Stimulated activated CD8-positive, alpha-beta memory T cell treated with anti-CD3 and anti-CD28 coated beads, Interleukin-2, amount 100 ng/mL, for 1 hour (primary cell): ENCODE data around the gene MACF1.

ENCODE experiments used
- DNase-seq, 2 donors: peaks; one replicate each; pipeline ENCODE4 v3.0.0-alpha.2; 2020; ENCODE audit warnings: low read depth in 2 of 2

MACF1 gene

DNA sequence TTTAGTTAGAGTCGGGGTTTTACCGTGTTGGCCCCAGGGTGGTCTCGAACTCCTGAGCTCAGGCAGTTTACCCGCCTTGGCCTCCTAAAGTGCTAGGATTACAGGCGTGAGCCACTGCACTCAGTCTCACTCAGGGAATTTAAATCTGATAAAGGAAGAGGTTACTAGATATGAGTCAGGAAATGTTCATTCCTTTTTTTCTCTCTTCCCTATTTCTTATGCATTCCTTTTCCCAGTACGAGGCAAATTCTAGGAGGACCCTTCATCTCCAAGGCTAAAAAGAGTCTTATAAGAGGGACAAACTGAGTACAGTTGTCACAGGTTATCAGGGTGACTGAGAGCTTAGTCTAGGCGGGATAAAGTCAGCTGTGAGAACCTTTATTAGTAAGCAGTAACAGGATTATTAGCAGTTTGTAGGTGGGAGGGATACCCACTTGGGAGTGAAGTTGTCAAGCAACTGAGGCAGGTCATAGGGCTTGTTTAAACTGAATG is 9.1 kb downstream of the MACF1 start:
- DNase-seq, result no peak

DNA sequence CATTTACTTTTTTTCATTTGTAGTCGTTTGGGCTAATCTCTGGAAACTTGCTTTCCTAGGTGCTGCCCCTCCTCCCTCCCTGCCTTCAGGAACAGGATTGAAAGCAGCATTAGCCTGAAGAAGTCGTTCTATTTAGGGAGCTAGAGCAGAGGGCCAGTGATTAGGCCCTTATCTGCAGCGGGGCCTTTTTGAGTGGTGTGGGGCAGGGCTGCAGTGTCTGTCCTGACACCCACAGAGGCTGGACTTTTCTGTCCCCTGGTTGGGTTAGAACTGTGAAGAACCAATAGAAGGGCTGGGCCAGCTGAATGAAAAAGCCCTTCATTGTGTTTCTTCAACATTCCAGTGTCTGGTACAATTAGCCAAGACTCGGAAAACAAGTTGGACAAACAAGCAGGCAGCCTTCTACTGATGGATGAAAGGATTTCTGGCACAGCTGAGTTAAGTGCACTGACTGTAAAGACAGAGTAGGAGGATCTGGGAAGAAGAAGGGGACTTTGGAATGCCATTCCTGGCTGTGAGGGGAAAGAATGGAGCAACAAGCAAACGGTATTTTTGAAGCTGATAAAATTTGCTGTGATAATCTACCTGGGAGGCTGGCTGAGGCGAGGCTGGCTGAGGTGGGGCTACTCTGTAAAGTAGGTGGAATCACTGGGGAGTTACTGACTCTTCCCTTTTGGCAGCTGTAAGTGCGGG is 9.7 kb downstream of the MACF1 start:
- no peak for DNase-seq

DNA sequence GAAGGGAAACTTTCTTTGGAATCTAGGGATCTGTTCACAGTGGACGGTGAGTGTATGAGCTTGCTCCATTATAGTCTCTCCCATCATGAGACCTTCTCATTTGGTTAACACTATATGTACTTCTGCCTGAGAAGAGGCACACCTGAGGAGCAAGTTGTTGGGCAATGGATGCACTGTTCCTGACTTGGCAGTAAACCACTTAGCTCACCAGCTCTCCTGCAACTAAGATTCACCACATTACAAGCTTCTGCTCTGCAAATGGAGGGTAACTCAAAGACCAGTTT is 10.2 kb downstream of the MACF1 start:
- DNase-seq, result no peak

DNA sequence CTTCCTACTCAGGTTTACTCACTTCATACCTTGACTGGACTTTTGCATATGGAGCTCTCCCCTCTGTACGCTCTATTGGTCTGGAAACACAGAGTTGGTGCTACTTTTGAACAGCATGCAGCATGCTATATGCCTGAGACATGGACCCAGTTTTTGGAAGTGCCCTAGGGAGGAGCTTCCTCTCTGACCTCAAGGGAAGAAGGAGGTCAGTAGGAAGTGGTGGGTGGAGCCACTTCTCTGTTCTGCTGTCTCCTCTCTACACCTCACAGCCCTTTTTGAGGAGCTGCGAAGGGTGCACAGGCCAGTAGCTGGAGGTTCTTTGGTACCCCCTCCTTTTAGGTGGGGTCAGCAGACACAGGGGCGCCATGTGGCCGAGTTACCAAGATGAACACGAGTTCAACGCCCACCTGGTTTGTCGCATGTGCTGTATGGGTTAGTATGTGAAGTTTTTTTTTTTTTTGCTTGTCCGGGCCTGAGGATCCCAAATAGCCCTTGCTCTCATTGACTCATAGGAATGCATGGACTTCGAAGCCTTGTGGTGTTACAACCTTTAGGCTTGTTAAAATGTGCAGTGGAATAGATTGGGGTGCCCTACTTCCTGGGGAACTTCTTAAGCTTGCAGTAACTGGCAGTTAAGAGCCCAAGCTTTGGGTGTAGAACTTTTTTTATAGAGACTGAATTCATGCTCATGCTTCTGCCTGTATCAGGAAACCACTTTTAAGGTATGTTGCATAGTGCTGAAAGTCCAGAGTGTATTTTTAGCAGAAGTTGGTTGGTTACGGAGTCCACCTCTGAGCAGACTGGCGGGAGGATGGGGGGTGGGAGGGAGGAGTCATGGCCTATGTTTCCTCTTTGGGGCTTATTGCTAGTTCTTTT is 10.7 kb downstream of the MACF1 start:
- DNase-seq, result no peak

GRCh38 chr1:39216771-39217170 is 12.3 kb downstream of the MACF1 start:
- DNase-seq, result no peak

DNA sequence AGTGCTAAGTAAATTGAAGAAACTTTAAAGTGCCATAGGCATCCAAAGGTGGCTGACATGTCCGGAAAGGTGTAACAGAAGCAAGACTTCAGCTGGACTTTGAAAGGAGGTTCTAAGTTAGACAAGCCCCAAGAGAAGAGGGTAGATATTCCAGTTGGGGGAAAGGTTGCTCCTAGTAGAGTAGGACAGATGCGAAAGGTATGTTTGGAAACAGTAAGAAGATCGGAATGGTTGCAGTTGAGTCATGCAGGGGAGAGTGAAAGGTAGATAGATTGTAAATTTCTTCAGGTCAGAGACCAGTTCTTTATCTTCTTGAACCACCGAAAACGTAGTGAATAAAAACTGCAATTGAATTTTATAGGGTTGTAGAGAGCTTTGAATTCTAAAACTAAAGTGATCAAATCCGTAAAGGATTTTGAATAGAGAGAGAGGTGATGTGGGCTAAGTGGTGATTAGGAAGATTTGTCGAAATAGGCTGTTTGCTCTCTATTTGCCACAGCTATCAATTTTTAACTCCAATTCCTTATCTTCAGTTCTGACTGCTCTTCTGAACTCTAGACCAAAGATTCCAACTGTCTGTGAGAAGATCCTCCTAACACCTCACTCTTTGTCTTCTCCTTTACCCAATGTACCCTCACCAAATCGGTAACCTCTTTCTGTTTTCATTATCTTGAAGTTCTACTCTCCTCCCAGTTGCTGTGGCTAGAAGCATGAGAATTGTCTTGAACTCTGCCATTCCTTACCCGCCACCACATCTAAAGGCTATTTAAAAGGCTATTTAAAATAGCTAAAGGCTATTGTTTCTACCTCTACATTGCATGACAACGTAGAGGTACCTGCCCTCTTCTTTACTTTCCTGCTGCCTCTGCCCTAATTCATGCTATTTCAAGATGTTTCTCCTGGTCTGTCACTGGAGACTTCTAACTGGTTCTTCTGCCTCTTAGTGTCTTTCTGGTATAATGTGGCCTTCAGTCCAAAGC is 16.7 kb downstream of the MACF1 start:
- DNase-seq, result no peak

DNA sequence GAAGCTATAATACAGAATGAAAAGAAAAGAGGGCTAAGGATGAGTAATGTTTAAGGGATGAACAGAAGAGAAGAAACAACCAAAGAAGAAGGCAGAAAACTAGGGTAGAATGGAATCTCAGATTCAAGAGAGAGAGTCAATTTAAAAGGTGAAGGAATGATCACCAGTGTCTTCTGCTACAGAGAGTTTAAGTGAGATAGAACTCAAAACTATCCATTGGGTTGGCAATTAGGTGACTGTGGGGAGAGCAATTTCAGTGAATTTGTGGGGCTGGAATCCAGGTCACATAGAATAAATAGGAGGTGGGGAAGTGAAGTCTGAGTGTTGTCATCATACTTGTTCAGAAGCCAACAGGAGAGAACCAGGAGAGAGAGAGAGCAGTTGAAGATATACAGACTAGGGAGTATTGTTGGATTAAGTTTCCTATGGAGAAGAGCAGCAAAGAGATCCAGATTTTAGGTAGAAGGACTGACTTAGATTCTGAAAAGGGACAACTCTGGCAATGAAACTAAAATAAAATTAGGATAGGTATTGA is 19.9 kb downstream of the MACF1 start:
- no peak for DNase-seq

- no peak for DNase-seq
Observed at GRCh38 chr1:39226836-39227235, 22.3 kb downstream of the MACF1 start.

GRCh38 chr1:39228252-39228651 is 23.8 kb downstream of the MACF1 start:
- no peak for DNase-seq

DNA sequence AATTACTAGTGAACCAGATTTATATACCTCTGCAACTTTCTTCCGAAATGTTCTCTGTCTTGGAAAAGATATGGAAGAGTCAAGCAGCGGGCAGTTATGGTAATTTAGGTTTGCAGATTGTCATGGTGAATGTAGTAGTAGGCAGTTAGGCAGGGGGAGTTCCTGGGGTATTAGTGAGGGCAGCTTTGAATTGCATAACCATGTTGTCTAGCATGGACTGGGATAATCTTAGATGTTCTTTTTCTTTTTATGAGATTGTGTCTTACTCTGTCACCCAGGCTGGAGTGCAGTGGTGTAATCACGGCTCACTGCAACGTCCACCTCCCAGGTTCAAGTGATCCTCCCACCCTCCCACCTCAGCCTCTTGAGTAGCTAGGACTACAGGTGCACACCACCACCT is 25.0 kb downstream of the MACF1 start:
- DNase-seq, result no peak

DNA sequence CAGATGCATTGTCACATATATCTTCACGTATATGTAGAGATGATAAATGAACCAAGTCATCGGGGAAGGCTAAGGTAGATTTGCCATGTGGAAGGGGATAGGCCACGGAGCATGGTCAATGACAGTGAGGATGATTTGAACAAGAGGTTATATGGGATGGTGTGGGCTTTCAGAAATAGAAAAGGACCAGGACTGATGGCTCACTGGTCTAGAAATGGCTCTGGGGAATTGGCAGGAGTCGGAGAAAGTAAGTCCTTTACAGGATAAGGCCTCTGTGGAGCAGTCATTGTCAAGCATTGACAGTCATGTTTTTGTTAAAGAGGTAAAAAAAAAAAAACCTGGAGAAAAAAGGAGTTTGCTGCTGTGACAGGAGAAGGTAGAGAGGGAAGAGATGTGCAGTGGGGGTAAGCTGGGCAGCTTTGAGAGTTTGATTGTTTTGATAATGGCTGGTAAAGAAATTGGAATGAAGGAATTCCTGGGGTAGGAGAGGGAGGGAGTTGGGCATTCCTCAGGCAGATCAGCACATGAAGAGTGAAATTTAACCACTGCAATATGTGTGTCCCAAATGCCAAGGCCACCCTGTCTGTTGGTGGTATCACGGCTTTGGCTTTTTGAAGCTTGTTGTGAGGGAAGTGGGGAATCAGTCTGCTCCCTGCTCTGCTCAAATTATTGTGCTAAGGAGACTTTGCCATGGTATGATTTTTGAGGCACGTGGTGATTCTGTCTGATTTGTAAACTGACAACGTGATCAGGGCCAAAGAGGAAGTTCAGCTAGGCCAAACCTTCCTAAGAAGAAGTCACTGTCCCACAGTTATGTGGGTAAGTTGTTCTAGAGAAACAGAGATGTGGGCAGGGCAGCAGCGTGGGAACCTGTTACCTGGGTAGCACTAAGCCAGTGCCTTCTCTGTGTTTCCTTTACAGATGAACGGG is 26.0 kb downstream of the MACF1 start:
- no peak for DNase-seq

- no peak for DNase-seq
Observed at GRCh38 chr1:39236971-39237370, 32.5 kb downstream of the MACF1 start.

DNA sequence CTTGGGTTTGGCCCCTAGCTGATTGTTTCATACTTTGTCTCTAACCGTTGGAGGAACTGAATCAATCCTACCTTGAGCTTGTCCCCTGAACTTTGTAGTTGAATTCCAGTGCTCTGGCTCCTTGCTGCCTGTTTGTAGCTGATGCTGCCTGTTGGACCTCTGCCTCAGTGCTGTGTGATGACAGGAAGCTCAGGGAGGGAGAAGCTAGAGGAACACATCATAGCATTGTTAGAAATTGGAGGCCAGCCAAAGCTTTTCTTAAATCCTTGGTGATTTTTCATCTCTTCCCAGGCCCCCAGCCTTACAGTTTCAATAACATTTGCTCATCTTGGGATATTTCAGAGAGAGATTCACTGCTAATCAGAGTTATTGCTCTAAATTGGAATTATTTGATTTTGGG is 34.0 kb downstream of the MACF1 start:
- DNase-seq, result no peak

DNA sequence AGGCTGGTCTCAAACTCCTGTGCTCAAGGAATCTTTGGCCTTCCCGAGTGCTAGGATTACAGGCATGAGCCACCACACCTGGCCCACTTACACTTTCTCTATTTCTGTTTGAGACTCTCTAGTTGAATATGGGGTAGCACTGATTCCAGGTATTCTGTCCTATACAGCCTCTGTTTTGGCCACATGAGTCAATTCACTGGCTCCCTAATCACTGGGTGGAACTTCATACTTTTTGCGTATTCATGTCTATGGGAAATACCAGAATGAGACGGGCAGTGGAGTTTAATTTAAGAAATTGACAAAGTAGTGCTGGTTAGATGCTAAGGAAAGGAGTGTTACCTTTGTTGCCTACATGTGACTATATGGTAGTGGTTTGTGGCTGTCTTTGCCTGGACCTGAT is 35.5 kb downstream of the MACF1 start:
- DNase-seq, result no peak

- no peak for DNase-seq
Observed at GRCh38 chr1:39243302-39243701, 38.8 kb downstream of the MACF1 start.

DNA sequence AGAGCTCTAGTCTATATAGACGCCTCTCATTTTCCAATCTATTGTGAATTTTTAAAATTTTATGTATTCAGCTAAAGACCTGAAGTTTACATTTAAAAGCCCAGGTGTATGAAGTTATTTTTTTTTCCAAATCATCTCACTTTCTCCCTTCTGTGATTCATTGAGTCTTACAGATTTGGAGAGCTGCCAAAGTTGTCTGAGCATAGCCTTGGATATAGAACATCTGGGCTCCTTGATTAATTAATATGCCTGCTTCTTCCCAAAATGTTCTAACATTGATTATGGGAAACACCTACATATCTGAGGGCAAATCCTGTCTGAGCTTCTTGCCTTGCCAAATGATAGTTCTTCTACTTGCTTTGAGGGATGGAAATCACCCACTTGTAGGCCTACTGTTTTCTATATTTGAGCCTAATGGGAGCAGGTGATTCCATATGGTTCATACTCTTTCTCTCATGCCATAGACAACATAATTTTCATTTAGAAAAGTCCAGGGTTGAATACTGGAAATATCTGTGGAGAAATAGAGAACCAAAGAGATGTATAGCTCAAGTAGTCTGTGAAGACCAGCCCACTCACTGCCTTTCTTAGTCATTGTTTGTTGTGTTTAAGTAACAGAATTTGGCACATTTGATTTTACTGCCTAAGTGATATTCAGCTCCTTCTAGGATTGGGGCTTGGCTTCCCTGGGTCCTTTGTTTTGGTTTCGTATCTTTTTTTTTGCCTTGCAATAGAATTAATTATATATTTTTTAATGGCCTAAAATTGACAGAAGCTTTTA is 46.2 kb downstream of the MACF1 start:
- no peak for DNase-seq

DNA sequence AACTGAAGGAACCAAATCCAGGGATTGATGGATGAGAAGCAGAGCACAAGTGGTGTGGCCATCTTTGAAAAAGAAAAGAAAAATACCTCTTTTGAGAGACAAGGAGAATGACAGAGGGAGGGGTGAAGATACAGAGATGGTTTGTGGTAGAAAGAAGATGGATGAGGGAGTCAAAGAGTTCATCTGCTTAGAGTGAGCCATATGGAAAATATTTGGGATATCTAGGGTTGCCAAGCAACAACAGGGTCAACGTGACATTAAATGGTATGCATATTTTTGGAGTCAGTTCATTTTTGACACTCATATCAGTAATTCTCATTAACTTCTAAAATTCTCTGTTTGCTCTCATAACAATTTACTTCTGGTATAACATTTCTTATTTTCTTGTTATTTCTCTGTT is 50.7 kb downstream of the MACF1 start:
- DNase-seq, result no peak

DNA sequence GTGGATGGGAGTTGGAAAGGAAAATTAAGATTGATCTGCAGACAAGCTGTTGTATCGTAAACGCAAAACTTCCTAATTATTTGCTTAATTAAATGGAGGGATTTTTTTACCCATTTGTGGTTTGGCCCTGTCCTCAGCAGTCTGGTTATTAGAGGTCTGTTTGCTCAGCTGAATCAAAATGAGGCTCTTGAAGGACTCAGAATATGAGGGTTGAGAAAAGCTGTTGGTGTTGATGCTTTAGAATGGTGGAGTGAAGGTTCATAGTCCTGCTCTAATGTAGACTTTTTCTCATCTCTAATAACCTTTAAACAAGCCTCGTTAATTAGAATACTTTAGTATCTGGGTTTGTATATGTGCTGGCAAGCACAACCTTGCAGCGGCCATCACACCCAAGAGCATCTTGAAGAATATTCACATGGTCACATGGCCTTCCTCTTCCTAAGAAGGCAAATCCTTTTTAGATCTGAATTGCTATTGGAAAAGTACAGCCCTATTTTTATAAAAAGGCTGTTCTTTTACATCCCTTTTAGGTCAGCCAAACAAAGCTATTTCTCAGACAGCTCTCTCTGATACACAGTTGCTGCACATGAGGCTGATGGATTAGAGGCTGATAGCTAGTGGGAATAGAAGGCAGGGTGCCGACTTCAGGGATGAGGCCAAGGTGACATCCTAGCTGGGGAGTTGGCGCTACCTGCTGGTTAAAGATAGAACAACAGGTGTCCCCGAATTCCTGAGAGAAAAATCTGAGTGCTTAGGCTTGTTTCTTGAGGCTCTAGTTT is 53.8 kb downstream of the MACF1 start:
- DNase-seq, result peak; percentile 37 to 43

DNA sequence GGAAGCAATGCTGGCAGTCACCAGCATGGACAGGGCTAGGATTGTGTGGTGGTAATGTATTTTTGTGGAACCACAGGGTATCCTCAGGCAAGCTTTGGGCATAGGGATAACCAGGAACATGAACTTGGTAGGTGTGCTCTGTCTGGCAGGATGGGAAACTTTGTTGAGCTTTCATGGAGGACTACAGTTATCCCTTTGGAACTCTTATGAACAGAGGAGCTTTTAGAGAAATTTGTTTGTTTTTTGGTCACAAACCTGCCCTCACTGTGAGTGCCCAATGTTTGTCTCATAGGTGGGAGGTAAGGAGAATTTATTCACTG is 54.4 kb downstream of the MACF1 start:
- no peak for DNase-seq
